H1 (cell line): Measurements from ENCODE around the gene LEUTX. TPM values are rescaled to one million over a fixed set of nuclear protein-coding genes. Genes with fewer than 3 reads are reported as not detected.

ENCODE experiments used
- CTCF ChIA-PET: fragments of 300-600 bp; sonication (Branson Sonifier 250); formaldehyde crosslinking; loops from one replicate; lab custom pipeline; 2021; ENCODE audit not compliant: partially characterized antibody; lab: Charles Lee
- POLR2A ChIA-PET: fragments of 300-600 bp; sonication (Branson Sonifier 250); formaldehyde crosslinking; loops from one replicate; lab custom pipeline; 2021; ENCODE audit warnings: inconsistent platforms; ENCODE audit not compliant: partially characterized antibody; lab: Charles Lee
- DNase-seq, 2 experiments: peaks; one replicate each; pipeline versions ENCODE4 v3.0.0 to v3.0.0-alpha.2; 2010 to 2022; ENCODE audit warnings: low spot score in 2 of 2, low read depth in 1 of 2, mixed read lengths in 1 of 2
- FAIRE-seq: peaks from 2 replicates; lab custom pipeline; 2011; peaks lifted over from hg19 to GRCh38; lab: Jason Lieb, UNC
- H2AFZ ChIP-seq: 2 replicates; pipeline ENCODE4 v1.8.1; 2012; ENCODE audit warnings: low read length, inconsistent platforms
- H2AK5ac ChIP-seq: 2 replicates; pipeline ENCODE4 v1.6.1; 2013; ENCODE audit warnings: low read depth, low read length
- H2BK120ac ChIP-seq: replicated peaks from 2 replicates; pipeline ENCODE3; 2013; ENCODE audit warnings: low read depth, low read length, inconsistent platforms
- H2BK12ac ChIP-seq: 2 replicates; pipeline ENCODE4 v1.6.1; 2013; ENCODE audit warnings: low read depth, low read length
- H2BK15ac ChIP-seq: 2 replicates; pipeline ENCODE4 v1.6.1; 2013; ENCODE audit warnings: low read length
- H2BK20ac ChIP-seq: 2 replicates; pipeline ENCODE4 v1.6.1; 2013; ENCODE audit warnings: low read length
- H2BK5ac ChIP-seq: 2 replicates; pipeline ENCODE4 v1.6.1; 2013; ENCODE audit warnings: low read depth, low read length
- H3K14ac ChIP-seq: 2 replicates; pipeline ENCODE4 v1.6.1; 2013; ENCODE audit warnings: inconsistent platforms; ENCODE audit not compliant: insufficient read length
- H3K18ac ChIP-seq: 2 replicates; pipeline ENCODE4 v1.6.1; 2013; ENCODE audit warnings: low read length; ENCODE audit errors: extremely low read depth
- H3K23ac ChIP-seq: 2 replicates; pipeline ENCODE4 v1.6.1; 2013; ENCODE audit warnings: inconsistent platforms; ENCODE audit not compliant: insufficient read length
- H3K23me2 ChIP-seq: 2 replicates; pipeline ENCODE4 v1.6.1; 2013; ENCODE audit warnings: low read depth, low read length
- H3K27ac ChIP-seq: 2 replicates; pipeline ENCODE4 v1.6.1; 2011; ENCODE audit warnings: low read depth, low read length, inconsistent platforms
- H3K27me3 ChIP-seq, 4 experiments: replicated peaks in 1 of 4; 1 replicate in 1 of 4; 2 replicates in 3 of 4; pipeline versions ENCODE4 v1.6.1 to v1.8.1; 2011 to 2013; ENCODE audit warnings: low read length in 3 of 4, mild to moderate bottlenecking in 3 of 4, inconsistent platforms in 2 of 4, mixed read lengths in 2 of 4, moderate library complexity in 1 of 4; ENCODE audit not compliant: control insufficient read depth in 3 of 4, insufficient read depth in 3 of 4; ENCODE audit errors: extremely low read depth in 1 of 4
- H3K36me3 ChIP-seq, 4 experiments: 2 replicates each; pipeline versions ENCODE4 v1.6.1 to v1.8.1; 2011 to 2013; ENCODE audit warnings: mild to moderate bottlenecking in 4 of 4, low read length in 3 of 4, moderate library complexity in 2 of 4, control low read depth in 1 of 4, inconsistent platforms in 1 of 4; ENCODE audit not compliant: insufficient read depth in 4 of 4, control insufficient read depth in 2 of 4
- H3K4ac ChIP-seq: replicated peaks from 2 replicates; pipeline ENCODE3; 2013; ENCODE audit warnings: low read length, low read depth, mixed read lengths, inconsistent platforms; ENCODE audit not compliant: insufficient read length
- H3K4me1 ChIP-seq, 4 experiments: replicated peaks in 1 of 4; 1 replicate in 1 of 4; 2 replicates in 3 of 4; pipeline versions ENCODE4 v1.6.1 to v1.8.1; 2011 to 2013; ENCODE audit warnings: low read length in 3 of 4, inconsistent platforms in 2 of 4, mixed read lengths in 1 of 4; ENCODE audit not compliant: insufficient read depth in 4 of 4, control insufficient read depth in 3 of 4
- H3K4me2 ChIP-seq, 2 experiments: 2 replicates each; pipeline versions ENCODE4 v1.6.1 to v1.8.1; 2011 to 2013; ENCODE audit warnings: low read depth in 2 of 2, low read length in 2 of 2, control low read depth in 1 of 2, inconsistent platforms in 1 of 2, mild to moderate bottlenecking in 1 of 2; ENCODE audit not compliant: insufficient read depth in 1 of 2
- H3K4me3 ChIP-seq, 4 experiments: fragments of 200-600, 300-600 bp in 1 of 4; sonication (generic), shearing (Covaris generic), sonication (Bioruptor Twin) in 1 of 4; 2 replicates each; pipeline versions ENCODE4 v1.5.1 to v1.8.1; 2011 to 2016; ENCODE audit warnings: low read length in 4 of 4, low read depth in 3 of 4, control low read depth in 2 of 4, inconsistent platforms in 2 of 4, mild to moderate bottlenecking in 2 of 4, mixed read lengths in 1 of 4, moderate library complexity in 1 of 4; ENCODE audit not compliant: insufficient read depth in 2 of 4; ENCODE audit errors: extremely low read depth in 1 of 4
- H3K56ac ChIP-seq: replicated peaks from 2 replicates; pipeline ENCODE3; 2013; ENCODE audit warnings: low read depth, mild to moderate bottlenecking, mixed read lengths, low read length, inconsistent platforms; ENCODE audit not compliant: insufficient read length
- H3K79me1 ChIP-seq: 2 replicates; pipeline ENCODE4 v1.6.1; 2013; ENCODE audit warnings: low read depth, low read length, control low read depth
- H3K79me2 ChIP-seq, 2 experiments: 2 replicates each; pipeline versions ENCODE4 v1.6.1 to v1.8.1; 2012 to 2013; ENCODE audit warnings: low read length in 2 of 2, mild to moderate bottlenecking in 2 of 2, inconsistent platforms in 1 of 2; ENCODE audit not compliant: insufficient read depth in 2 of 2, control insufficient read depth in 1 of 2
- H3K9ac ChIP-seq, 4 experiments: replicated peaks in 1 of 4; 1 replicate in 1 of 4; 2 replicates in 3 of 4; pipeline versions ENCODE4 v1.6.1 to v1.8.1; 2011 to 2013; ENCODE audit warnings: low read depth in 3 of 4, low read length in 3 of 4, control low read depth in 2 of 4, mild to moderate bottlenecking in 2 of 4, moderate library complexity in 2 of 4, inconsistent platforms in 1 of 4; ENCODE audit errors: extremely low read depth in 1 of 4
- H3K9me3 ChIP-seq, 2 experiments: 2 replicates each; pipeline versions ENCODE4 v1.6.1 to v1.8.1; 2012 to 2013; ENCODE audit warnings: mild to moderate bottlenecking in 2 of 2, moderate library complexity in 2 of 2, control low read depth in 1 of 2, inconsistent platforms in 1 of 2, low read depth in 1 of 2, low read length in 1 of 2, mixed read lengths in 1 of 2; ENCODE audit not compliant: insufficient read depth in 2 of 2
- H4K20me1 ChIP-seq, 2 experiments: replicated peaks in 1 of 2; 2 replicates each; pipeline versions ENCODE3 to v1.8.1; 2011 to 2013; ENCODE audit warnings: inconsistent platforms in 2 of 2, low read length in 2 of 2, mild to moderate bottlenecking in 1 of 2; ENCODE audit not compliant: insufficient read depth in 2 of 2, control insufficient read depth in 1 of 2
- H4K5ac ChIP-seq: 2 replicates; pipeline ENCODE4 v1.6.1; 2013; ENCODE audit warnings: low read length, low read depth, mixed read lengths, inconsistent platforms; ENCODE audit not compliant: insufficient read length
- H4K8ac ChIP-seq: 2 replicates; pipeline ENCODE4 v1.8.0; 2013; ENCODE audit warnings: mild to moderate bottlenecking, moderate library complexity, low read length, inconsistent platforms; ENCODE audit not compliant: insufficient read depth; ENCODE audit errors: extremely low read depth
- H4K91ac ChIP-seq: replicated peaks from 2 replicates; pipeline ENCODE3; 2013; ENCODE audit warnings: low read length, mixed read lengths, inconsistent platforms; ENCODE audit not compliant: insufficient read length
- E2F6 ChIP-seq: IDR thresholded peaks from 2 replicates; pipeline ENCODE4 v1.6.1; 2012; ENCODE audit warnings: inconsistent platforms
- GTF2F1 ChIP-seq: IDR thresholded peaks from 2 replicates; pipeline ENCODE4 v1.6.1; 2012; ENCODE audit warnings: low read depth, low read length, improper control_type of control experiment, borderline replicate concordance
- KDM1A ChIP-seq: fragments of 200-600, 300-600 bp; sonication (generic); IDR thresholded peaks from 2 replicates; pipeline ENCODE4 v1.7.1; 2016; ENCODE audit warnings: mild to moderate bottlenecking, low read length, borderline replicate concordance
- RAD21 ChIP-seq, 2 experiments: IDR thresholded peaks in 1 of 2; conservative IDR thresholded peaks in 1 of 2; 2 replicates each; pipeline ENCODE4 v1.6.1; 2011; ENCODE audit warnings: low read depth in 2 of 2, low read length in 2 of 2, improper control_type of control experiment in 1 of 2, inconsistent platforms in 1 of 2, mild to moderate bottlenecking in 1 of 2, moderate library complexity in 1 of 2
- SP2 ChIP-seq: IDR thresholded peaks from 2 replicates; pipeline ENCODE4 v1.6.1; 2012; ENCODE audit warnings: mild to moderate bottlenecking, low read length, inconsistent platforms
- SP4 ChIP-seq: IDR thresholded peaks from 2 replicates; pipeline ENCODE4 v1.6.1; 2012; ENCODE audit warnings: low read length, inconsistent platforms
- WGBS, 2 experiments: shearing (Covaris generic) in 1 of 2; methylation state at CpG; one replicate each; pipeline versions ENCODE4 v1.1.6 to v1.1.7; 2013 to 2015; ENCODE audit warnings: low lambda C conversion rate in 2 of 2, mixed read lengths in 2 of 2, inconsistent platforms in 1 of 2, low coverage in 1 of 2, missing lambda C conversion rate in 1 of 2; ENCODE audit not compliant: insufficient replicate concordance in 2 of 2, insufficient coverage in 1 of 2, insufficient read length in 1 of 2; ENCODE audit errors: extremely low coverage in 1 of 2, missing lambda C conversion rate in 1 of 2; 5-methylcytosine and 5-hydroxymethylcytosine counted together
- polyA plus RNA-seq, 7 experiments: library from polyadenylated mRNA; depleted of rRNA in 3 of 7; stranded (reverse) in 5 of 7; unstranded in 2 of 7; fragments of >200 nt in 5 of 7; fragments of 200-250 nt in 2 of 7; gene quantifications; 1 replicate in 5 of 7; 2 replicates in 1 of 7; 4 replicates in 1 of 7; pipeline versions ENCODE4 v1.2.1 to v1.2.3, GENCODE V29; 2011 to 2013; ENCODE audit warnings: missing spikeins in 2 of 7, mixed read lengths in 2 of 7
- total RNA-seq: library from RNA; stranded (reverse); fragmentation: NEBNext Ultra II Directional; extraction: Animal tissue kit (Norgen Biotek cat#: 25700); gene quantifications from 2 replicates; pipeline ENCODE4 v1.2.1, GENCODE V29; 2021
- TF ChIP-seq, protein P1 (sequence below): IDR thresholded peaks from 2 replicates; pipeline ENCODE4 v1.6.1; 2011; ENCODE audit warnings: low read depth, mild to moderate bottlenecking, low read length; ENCODE audit not compliant: insufficient read depth

Gene LEUTX
- total and polyA plus RNA-seq, 2 of the 8 experiments (the other 6 are each of a cell fraction or from before 2014, with no cell fraction given): not detected

DNA sequence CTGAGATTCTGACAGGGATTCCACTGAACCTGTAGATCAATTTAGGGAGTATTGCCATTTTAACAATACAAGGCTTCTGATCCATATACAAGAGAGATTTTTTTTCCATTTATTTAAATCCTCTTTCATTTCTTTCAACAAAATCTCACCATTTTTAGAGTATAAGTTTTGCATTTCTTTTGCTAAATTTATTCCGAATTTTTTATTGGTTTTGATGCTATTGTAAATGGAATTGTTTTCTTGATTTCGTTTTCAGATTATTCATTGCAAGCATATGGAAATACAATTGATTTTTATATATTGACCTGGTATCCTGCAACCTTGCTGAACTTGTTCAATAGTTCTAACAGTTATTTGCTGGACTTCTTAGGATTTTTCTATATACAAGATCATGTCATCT, 18.4 kb downstream of the LEUTX start:
- Histone ChIP-seq H2BK120ac (no peak overlapping the region), H4K91ac (no peak overlapping the region)
- TF ChIP-seq SP4: no peak
- no peak for TF ChIP-seq RAD21 (IDR thresholded peaks at IDR 0.05 in 1 of 2, conservative IDR thresholded peaks at IDR 0.05 in 1 of 2; ENCODE audit: low read depth in 2 of 2, low read length in 2 of 2)
- no peak for TF ChIP-seq SP2
- TF ChIP-seq GTF2F1: no peak
- TF ChIP-seq E2F6: no peak
- TF ChIP-seq KDM1A: no peak
- TF ChIP-seq, protein P1, sequence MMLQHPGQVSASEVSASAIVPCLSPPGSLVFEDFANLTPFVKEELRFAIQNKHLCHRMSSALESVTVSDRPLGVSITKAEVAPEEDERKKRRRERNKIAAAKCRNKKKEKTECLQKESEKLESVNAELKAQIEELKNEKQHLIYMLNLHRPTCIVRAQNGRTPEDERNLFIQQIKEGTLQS: no peak
- TF ChIP-seq, all 59 proteins: peak for 0
- no peak overlapping the region for H4K8ac ChIP-seq
- no peak overlapping the region for H3K27ac ChIP-seq
- H3K36me3 ChIP-seq: no peaks in the 10 kb centered on the region
- ChIA-PET CTCF (interaction anchor here (3.3 kb wide), 1 partner anchor 47 kb away, joined by 20 read pairs; no protein-coding TSS in a partner anchor), POLR2A (no interaction called here)
- no peak overlapping the region for H2AFZ ChIP-seq
- no peak overlapping the region for H3K56ac ChIP-seq
- H3K79me2 ChIP-seq: no peaks in the 10 kb centered on the region
- no peaks in the 10 kb centered on the region for H3K79me1 ChIP-seq
- H3K4me1 ChIP-seq: peaks cover 2 to 10% (median 5%) of the 10 kb centered on the region in 4 experiments; a peak in 4 of 7 replicates
- DNase-seq (no peak), FAIRE-seq (no peak)
- no peak overlapping the region for H3K4ac ChIP-seq
- no peak overlapping the region for H4K5ac ChIP-seq
- no peak overlapping the region for H2BK15ac ChIP-seq
- no peaks in the 10 kb centered on the region for H3K23me2 ChIP-seq
- no peak overlapping the region for H3K18ac ChIP-seq
- WGBS, 2 experiments: 78% methylated on average over 2 of the region's 2 CpGs; no CpG with 5 or more reads in 1 of the 2 experiments
- H3K23ac ChIP-seq: no peak overlapping the region
- no peaks in the 10 kb centered on the region for H3K9me3 ChIP-seq
- H2AK5ac ChIP-seq: no peak overlapping the region
- no peak overlapping the region for H2BK20ac ChIP-seq
- no peak overlapping the region for H3K9ac ChIP-seq
- H3K4me2 ChIP-seq: no peak overlapping the region; a peak in 1 of 4 replicates
- H2BK5ac ChIP-seq: no peak overlapping the region
- H3K14ac ChIP-seq: no peak overlapping the region
- H3K4me3 ChIP-seq: no peak overlapping the region
- no peak overlapping the region for H2BK12ac ChIP-seq
- no peaks in the 10 kb centered on the region for H4K20me1 ChIP-seq
- H3K27me3 ChIP-seq: no peaks in the 10 kb centered on the region
